Measurements from ENCODE around the gene DCXR. TPM values are rescaled to one million over a fixed set of nuclear protein-coding genes. Genes with fewer than 3 reads are reported as not detected.

Gene DCXR
- total RNA-seq = 38.7 and 43.1 TPM in 2 replicates

GRCh38 chr17:82037092-82037888 is at the start of gene DCXR:
DCXR (minus strand) TSS chr17:82037697; CDS start chr17:82037682, 15 bp downstream.

DNA sequence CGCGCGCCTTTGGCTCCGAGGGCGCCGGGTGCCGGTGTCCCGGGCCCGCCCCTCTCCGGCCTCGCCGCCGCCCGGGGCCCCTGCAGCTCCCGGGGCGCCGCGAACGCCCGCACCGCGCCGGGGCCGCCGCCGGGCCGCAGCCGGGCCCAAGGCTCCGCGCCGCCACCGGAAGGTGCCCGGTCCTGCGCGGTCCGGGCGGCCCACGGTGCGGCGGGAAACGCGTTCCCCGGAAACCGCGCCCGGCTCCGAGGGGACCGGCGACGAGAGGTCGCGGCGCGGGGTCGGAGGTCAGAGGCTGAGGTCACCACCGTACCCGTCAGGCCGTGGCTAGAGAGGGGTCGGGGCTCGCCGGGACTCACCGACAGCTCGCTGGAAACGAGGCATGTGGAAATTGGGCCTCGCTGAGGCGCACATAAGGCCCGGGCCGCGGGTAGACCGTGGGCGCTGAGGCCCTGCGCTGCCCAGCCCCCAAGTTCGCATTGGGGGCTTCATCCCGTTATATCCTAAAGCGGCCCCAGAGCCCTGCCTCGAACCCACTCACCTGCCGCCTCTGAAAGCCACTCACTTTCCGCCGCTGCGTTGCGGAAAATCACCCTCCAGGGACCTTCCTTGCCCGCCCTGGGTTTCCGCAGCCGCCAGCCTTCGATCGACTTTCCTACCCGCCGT is 28.3 kb upstream of the DCXR start, which contains the start of gene DUS1L:
DUS1L (minus strand) TSS at position 167 of the 666 bp plus-strand sequence. CDS start 745 bp downstream, outside the sequence.

DNA sequence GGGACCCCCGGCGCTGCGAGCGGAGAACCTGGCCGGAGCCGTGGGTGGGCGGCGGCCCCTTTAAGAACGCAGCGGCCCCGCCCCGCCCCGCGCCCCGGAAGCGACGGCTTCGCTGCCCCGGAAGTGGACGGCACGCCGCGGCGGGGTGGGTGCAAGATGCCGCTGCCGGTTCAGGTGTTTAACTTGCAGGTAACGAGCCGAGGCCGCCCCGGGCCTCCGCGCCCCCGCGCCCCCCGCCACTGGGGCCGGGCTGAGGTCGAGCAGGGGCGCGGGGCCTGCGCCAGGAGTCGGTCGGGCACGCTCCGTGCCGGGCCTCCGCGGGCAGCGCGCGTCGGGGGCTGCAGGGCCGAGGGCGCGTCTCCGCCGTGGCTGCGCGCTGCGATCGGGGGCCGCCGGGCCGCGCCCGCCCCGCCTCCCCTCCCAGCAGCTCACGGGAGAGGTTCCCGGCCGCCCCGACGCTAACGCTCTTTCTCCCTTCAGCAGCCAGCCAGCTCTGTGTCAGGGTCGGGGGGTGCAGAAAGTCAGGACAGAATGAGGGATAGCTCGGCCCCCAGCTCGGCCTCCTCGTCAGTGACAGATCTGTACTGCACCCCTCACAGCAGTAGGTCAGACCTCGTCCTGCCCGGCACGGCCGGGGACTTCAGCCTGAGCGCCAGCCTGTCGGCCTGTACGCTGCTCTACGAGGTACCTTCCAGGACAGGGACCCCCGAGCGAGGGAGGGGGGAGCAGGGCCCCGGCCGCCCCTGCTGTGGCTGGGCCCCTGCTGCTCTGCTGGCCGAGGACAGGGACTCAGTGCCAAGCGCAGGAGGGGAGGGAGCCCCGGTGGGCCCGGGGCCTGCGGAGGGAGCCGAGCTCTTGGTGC is 14.5 kb upstream of the DCXR start, which contains the start of the genes GPS1 and RFNG:
GPS1 (plus strand) TSS at position 123 of the 862 bp plus-strand sequence; CDS start at position 157, 34 bp downstream.
RFNG (minus strand) TSS at position 36 of the 862 bp plus-strand sequence. CDS start 45 bp downstream, outside the sequence.

GRCh38 chr17:82031303-82031884 is 6.1 kb downstream of the DCXR start, which contains the start of gene RAC3:
RAC3 (plus strand) TSS chr17:82031678; CDS start chr17:82031762, 84 bp downstream.

DNA sequence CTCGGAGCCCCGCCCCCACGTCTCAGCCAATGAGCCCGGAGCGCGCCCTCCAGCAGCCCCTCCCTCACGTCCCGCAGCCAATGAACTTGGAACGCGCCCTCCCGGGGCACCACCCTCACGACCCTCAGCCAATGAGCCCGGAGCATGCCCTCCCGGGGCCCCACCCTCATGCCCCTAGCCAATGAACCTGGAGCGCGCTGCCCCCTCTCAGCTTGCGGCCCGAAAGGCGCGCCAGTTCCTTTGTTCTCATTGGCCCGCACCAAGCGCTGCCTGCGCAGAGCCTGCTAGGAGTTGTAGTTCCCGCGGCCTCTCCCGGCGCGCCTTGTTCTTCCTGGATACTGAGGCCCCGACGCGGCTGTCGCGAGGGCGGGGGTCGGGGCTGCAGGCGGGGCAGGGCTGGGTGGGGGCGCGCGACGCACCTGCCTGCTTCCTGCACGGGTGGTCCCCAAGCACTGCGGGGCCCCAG is 14.5 kb downstream of the DCXR start, which contains the start of gene LRRC45:
LRRC45 (plus strand) TSS at position 325 of the 466 bp plus-strand sequence. CDS start 339 bp downstream, outside the sequence.

DNA sequence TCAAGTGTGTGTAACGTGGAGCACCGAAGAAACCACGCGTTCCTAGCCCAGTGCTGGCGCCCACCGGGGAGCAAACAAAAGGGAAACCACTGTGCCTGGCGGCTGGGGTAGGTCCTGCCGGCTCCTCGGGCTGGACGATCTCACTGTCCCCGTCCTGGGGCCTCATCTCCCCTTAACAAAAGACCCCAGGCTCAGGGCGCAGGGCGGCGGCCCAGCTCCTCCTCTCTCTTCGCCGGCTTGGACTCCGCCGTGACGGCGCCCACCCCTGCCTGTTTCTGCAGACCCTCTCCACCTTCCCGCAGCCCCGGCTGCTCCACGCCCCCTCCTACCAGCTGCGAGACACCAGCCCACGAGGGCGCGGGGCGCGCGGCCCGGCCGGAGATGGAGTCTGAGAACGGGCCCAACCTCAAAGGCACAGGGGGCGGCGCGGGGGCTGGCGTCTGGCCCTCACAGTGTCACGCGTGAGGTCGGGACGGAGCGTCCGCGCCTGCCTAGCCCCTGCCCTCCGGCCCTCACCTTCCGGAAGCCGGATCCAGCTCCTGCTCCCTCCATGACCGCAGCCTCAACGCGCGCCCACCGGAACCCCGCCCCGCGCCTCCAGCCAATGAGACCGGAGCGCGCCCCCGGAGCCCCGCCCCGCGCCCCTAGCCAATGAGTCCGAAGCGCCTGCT is 15.1 kb downstream of the DCXR start, which contains the start of gene CENPX:
CENPX (minus strand) TSS at position 569 of the 671 bp plus-strand sequence; CDS start at position 552, 17 bp downstream.

Other genes with a start within 250 kb of the DCXR start
- not detected in 2 replicates for gene GCGR, start 233.5 kb downstream of the DCXR start, total RNA-seq
- 124 and 145 TPM in 2 replicates for gene MCRIP1, start 204.4 kb downstream of the DCXR start, total RNA-seq
- gene PPP1R27, start 202.6 kb downstream of the DCXR start, total RNA-seq = not detected in 2 replicates
- 1,018 and 1,063 TPM in 2 replicates for gene P4HB, start 177.2 kb downstream of the DCXR start, total RNA-seq
- 110 and 179 TPM in 2 replicates for gene ARHGDIA, start 166.4 kb downstream of the DCXR start, total RNA-seq
- 109 and 156 TPM in 2 replicates for gene ALYREF, start 146.1 kb downstream of the DCXR start, total RNA-seq
- gene ANAPC11, start 146.0 kb downstream of the DCXR start, total RNA-seq = 201 and 265 TPM in 2 replicates
- 0.37 and 0.40 TPM in 2 replicates for gene NPB, start 135.5 kb downstream of the DCXR start, total RNA-seq
- gene PCYT2, start 126.3 kb downstream of the DCXR start, total RNA-seq = 55.0 and 60.2 TPM in 2 replicates
- 14.6 and 18.5 TPM in 2 replicates for gene SIRT7, start 119.5 kb downstream of the DCXR start, total RNA-seq
- 17.0 and 17.3 TPM in 2 replicates for gene MAFG, start 110.0 kb downstream of the DCXR start, total RNA-seq
- 54.8 and 61.3 TPM in 2 replicates for gene PYCR1, start 100.4 kb downstream of the DCXR start, total RNA-seq
- under 0.01 TPM in 1 of 2 replicates, not detected in the other for gene MYADML2, start 90.5 kb downstream of the DCXR start, total RNA-seq
- under 0.01 TPM in 1 of 2 replicates, not detected in the other for gene NOTUM, start 76.5 kb downstream of the DCXR start, total RNA-seq
- 26.6 and 28.8 TPM in 2 replicates for gene ASPSCR1, start 60.1 kb downstream of the DCXR start, total RNA-seq
- 26.2 and 35.1 TPM in 2 replicates for gene CENPX, start 14.8 kb downstream of the DCXR start, total RNA-seq
- gene LRRC45, start 14.4 kb downstream of the DCXR start, total RNA-seq = 12.0 and 17.8 TPM in 2 replicates
- gene RAC3, start 6.0 kb downstream of the DCXR start, total RNA-seq = 4.4 and 4.8 TPM in 2 replicates
- 23.5 and 26.9 TPM in 2 replicates for gene RFNG, start 14.1 kb upstream of the DCXR start, total RNA-seq
- gene GPS1, start 14.2 kb upstream of the DCXR start, total RNA-seq = 76.9 and 97.9 TPM in 2 replicates
- 35.7 and 50.7 TPM in 2 replicates for gene DUS1L, start 28.1 kb upstream of the DCXR start, total RNA-seq
- 79.8 and 118 TPM in 2 replicates for gene FASN, start 60.5 kb upstream of the DCXR start, total RNA-seq
- 13.6 and 14.3 TPM in 2 replicates for gene CCDC57, start 175.1 kb upstream of the DCXR start, total RNA-seq
- gene SLC16A3, start 191.3 kb upstream of the DCXR start, total RNA-seq = 80.5 and 118 TPM in 2 replicates
- 43.5 and 45.8 TPM in 2 replicates for gene CSNK1D, start 236.0 kb upstream of the DCXR start, total RNA-seq

Data from aortic smooth muscle cell (primary cell).